GM10847 (cell line): ENCODE measurements around the gene MPC2.

ENCODE experiments used
- POLR2A ChIP-seq: IDR thresholded peaks from 2 replicates; pipeline ENCODE4 v1.6.1; 2011; ENCODE audit not compliant: insufficient read length; ENCODE audit errors: extremely low read depth

Gene MPC2

GRCh38 chr1:167898578-167899222 lies 38.2 kb downstream of the MPC2 start:
- no peak for TF ChIP-seq POLR2A

DNA sequence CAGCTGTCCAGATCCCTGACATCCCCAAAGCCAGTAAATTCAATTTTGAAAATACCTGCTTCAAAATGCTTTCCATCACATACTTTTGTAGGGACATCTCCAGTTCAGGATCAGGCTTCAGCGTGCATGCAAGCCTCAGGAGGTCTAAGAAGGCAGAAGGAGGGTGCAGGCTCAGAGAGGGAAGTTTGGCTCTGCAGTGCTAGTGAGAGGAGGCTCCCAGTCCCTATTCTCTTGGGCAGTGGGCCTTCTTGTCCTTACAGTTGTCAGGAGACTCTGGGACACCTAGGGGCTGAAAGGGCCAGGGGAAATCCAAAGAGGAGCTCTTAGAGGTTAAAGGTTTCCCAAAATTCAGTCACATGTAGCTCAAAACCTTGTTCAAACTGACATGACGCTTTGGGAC lies 43.1 kb downstream of the MPC2 start:
- TF ChIP-seq POLR2A, result no peak

- no peak for TF ChIP-seq POLR2A
These were observed 46.5 kb downstream of the MPC2 start for GRCh38 chr1:167890400-167890799.

- TF ChIP-seq POLR2A, result no peak
These were observed 54.5 kb downstream of the MPC2 start for GRCh38 chr1:167882376-167882775.

DNA sequence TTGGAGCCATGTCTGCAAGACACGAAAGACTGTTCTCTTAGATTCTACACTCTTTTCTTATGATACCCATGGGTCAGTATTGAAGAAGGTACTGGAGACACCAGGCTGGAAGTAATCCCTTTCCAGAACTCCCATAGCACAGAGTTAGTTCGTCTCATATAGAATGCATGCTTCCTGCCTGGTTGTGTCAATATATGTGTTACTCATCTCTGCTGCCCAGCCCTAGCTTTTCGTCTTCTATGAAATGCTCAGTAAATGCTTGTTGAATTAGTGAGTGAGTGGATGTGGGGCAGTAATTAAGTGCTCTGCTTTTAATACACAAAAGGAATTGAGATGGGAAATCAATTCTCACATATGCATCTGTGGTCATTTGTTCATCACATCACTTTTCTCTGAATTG lies 55.1 kb downstream of the MPC2 start:
- TF ChIP-seq POLR2A, result no peak

- TF ChIP-seq POLR2A, result no peak
These were observed 55.8 kb downstream of the MPC2 start for GRCh38 chr1:167881069-167881468.

DNA sequence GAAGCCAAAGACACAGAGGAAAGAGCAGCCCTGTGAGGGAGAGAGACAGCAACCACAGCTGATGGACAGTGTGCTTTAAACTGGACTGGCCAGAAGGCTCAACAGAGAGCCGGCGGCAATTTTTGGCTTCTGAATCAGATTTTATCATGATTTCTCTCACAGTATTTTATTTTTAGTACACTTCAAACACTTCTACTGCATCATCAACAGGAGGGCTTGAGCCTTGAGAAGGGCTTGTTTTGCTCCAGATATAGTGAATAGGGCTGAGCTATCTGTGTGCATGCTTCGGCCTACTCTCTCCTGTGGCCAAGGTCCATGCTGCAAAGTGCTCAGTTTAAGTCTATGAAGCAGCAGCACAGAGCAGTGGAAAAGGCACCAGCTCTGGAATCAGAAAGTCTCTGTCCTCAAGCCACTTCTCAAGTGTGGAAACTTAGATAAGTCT lies 56.3 kb downstream of the MPC2 start:
- TF ChIP-seq POLR2A, result no peak

DNA sequence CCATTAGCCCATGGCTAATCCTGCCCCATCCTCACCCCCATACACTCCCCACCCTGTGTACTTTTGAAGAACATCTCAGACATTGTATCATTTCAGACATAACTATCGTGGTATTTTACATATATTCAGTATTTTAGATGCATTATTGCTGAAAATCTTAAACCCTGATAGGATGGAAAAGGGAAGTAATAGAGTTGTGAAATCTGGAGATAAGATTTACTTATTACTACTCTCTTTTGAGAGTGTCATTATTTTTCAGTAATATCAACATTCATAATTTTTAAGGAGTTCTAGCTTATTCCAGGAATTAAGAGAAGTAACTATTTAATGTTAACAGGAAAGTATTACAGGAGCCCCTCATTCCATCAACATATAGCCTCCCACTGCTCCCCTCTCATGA lies 57.4 kb downstream of the MPC2 start:
- TF ChIP-seq POLR2A, result no peak

DNA sequence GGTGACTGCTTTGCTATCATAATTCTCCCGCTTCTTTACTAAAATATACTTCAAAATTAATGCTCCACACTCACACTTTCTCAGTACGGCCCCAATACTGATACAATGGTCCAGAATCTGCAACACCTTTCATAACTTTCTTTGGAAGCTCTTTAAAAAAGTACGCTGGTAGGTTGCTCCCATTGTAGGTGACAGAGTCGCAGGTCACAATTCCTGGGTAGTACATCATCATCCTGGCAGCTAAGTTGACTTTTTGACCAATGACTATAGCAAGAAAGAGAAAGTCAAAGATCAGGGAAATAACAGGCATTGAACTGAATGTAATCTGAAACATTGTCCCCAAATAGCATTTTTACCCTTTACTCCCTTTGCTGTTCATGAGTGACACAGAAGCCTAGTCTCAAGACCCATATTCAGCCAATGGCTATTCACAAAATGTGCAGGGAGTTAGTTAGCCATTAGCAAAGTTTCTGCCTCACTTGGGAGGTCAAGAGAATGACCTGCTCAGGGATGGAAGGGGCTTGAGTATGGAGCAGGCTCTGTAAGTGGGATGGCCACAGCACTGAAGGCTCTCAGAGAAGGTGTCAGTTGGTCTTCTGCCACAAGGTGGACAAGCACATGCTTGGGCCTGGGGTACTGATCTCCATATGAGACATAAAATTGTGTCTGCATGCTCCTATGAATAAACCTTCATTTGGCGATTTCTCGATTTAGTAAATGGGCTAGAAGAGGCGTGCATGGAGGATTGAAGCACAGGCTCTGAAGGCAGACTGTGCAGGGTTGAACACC lies 58.3 kb downstream of the MPC2 start:
- no peak for TF ChIP-seq POLR2A

GRCh38 chr1:167876597-167877175 lies 60.2 kb downstream of the MPC2 start:
- no peak for TF ChIP-seq POLR2A

- TF ChIP-seq POLR2A, result no peak
These were observed 65.5 kb downstream of the MPC2 start for GRCh38 chr1:167871331-167871730.
